NCI-H2227 (cell line): ENCODE results near the gene DIS3L2.
A peak's percentile ranks its signal among the peaks of the same experiment; 100 is the strongest.
"Not testable (repeated sequence)": the region's sequence is repeated elsewhere in the genome, so short reads cannot be mapped to it uniquely, and the experiment has no call there.

Experiments used
- DNase-seq: peaks from one replicate; lab custom pipeline; 2025; ENCODE audit not compliant: unreplicated experiment; lab: John Stamatoyannopoulos, UW

DIS3L2 gene

GRCh38 chr2:231928481-231928880 lies 33.0 kb upstream of the DIS3L2 start:
- DNase-seq: peak; percentile 12

GRCh38 chr2:231928901-231929725 lies 32.4 kb upstream of the DIS3L2 start:
- DNase-seq: no peak

- peak; percentile 39 for DNase-seq
Measured at GRCh38 chr2:231929961-231930592, 31.4 kb upstream of the DIS3L2 start.

DNA sequence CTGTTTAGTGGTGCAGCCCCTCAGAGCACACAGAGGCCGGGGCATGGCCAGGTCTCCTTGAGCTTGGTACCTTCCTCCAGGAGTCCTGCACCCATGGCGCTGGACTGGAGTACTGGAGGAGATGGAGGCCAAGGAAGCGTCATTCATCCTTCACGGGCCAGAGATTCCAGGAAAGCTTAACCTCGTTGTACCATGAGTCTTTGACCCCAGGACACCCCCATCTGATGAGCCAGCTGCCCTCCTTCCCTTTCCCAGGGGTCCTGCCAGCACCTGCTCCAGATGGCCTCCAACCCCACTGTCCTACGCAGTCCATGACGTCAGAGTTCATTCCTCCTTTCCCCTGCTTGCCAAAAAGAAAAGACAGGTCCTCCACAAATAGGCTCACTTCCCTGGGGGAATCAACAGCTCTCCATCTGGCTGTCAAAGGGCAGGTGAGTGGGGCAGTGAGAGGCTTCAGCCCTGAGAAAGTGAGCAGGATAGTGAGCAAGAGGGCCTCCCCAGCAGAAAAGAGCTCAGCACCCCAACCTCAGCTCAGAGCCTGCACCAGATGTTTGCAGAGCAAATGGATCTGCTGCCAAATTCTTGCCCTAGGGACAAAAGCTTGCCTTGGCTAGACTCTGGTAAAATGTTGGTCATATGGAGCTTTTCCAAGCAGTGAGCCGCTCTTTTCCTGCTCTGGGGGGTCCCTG lies 30.8 kb upstream of the DIS3L2 start:
- DNase-seq: no peak

- no peak for DNase-seq
Measured at GRCh38 chr2:231931481-231931915, 30.0 kb upstream of the DIS3L2 start.

- DNase-seq: no peak
Measured at GRCh38 chr2:231932711-231932970, 28.9 kb upstream of the DIS3L2 start.

- DNase-seq: no peak
Measured at GRCh38 chr2:231932985-231933915, 28.3 kb upstream of the DIS3L2 start.

DNA sequence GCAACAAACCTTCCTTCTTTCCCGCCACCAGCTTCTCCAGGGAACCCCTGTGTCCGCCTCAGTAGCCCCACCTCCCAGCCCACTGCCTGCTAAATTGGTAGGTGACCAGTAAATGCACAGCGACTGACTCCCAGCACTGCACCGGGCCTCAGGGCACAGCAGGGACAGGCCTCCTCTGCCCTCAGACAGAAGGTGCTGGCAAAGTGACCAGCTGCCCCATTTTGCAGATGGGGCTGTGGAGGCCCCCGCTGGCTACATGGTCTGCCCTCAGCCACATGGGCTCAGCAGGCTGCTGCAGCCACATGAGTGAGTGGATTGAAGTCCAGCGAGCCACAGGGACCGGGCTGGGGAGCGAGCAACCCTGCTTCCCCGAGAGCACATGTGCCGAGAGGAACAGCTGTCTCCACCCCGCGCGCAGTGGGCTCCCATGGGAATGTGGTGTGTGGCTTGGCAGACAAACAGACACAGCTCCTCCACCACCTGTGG lies 27.6 kb upstream of the DIS3L2 start:
- no peak for DNase-seq

- no peak for DNase-seq
Measured at GRCh38 chr2:231934441-231935206, 26.9 kb upstream of the DIS3L2 start.

DNA sequence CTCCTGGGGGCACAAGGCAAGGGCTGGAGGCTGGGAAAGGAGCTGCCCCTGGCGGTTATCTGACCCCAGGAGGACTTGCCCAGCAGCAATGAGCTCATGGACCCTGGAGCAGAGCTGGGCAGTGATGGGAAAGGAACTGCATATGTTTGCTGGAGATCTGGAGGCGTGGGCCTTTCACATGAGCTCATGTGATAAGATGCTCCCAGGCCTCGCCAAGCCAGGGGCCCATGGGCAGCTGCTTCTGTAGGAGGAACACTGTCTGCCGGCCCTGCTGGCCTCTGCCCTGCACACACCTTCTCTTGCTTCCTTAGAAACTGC lies 26.3 kb upstream of the DIS3L2 start:
- no peak for DNase-seq

DNA sequence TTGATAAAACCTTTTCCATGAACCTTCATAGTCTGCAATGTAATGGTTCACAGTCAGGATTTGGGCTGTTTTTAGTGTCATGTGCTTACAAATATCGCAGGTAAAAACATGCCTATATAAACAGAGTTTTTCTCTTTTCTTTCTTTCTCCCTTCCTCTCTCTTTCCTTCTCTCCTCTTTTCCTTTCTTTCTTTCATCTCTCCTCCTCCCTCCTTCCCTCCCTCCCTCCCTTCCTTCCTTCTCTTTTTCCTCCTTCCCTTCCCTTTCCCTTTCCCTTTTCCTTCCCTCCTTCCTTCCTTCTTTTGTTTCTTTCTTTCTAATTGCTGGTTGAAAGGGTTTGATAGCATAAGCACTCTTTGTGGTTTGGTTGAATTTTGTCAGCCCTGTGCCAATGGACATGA lies 25.7 kb upstream of the DIS3L2 start:
- no peak for DNase-seq

GRCh38 chr2:231936491-231936890 lies 25.0 kb upstream of the DIS3L2 start:
- DNase-seq: no peak

GRCh38 chr2:231937057-231937456 lies 24.5 kb upstream of the DIS3L2 start:
- no peak for DNase-seq

GRCh38 chr2:231939022-231939421 lies 22.5 kb upstream of the DIS3L2 start:
- DNase-seq: no peak

- no peak for DNase-seq
Measured at GRCh38 chr2:231940795-231941194, 20.7 kb upstream of the DIS3L2 start.

DNA sequence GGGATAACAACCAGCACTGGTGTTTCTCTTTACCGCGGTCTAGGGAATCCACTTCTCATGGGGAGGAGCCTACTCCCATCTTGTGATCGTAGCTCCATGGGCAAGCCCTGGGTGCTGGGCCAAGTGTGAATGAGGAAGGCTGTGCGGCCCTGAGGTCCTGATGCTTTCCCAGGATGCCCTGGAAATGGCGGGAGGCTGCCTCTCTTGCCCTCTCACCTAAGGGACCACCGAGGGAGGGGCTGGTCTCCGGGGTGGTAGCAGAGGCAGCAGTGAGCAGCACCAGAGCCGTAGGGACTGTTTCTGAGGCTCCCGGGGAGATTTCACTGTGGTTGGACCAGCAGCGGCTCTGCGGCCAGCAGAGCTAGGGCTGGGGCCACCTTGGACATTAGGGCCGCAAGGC lies 19.8 kb upstream of the DIS3L2 start:
- no peak for DNase-seq

- no peak for DNase-seq
Measured at GRCh38 chr2:231942180-231942579, 19.3 kb upstream of the DIS3L2 start.

DNA sequence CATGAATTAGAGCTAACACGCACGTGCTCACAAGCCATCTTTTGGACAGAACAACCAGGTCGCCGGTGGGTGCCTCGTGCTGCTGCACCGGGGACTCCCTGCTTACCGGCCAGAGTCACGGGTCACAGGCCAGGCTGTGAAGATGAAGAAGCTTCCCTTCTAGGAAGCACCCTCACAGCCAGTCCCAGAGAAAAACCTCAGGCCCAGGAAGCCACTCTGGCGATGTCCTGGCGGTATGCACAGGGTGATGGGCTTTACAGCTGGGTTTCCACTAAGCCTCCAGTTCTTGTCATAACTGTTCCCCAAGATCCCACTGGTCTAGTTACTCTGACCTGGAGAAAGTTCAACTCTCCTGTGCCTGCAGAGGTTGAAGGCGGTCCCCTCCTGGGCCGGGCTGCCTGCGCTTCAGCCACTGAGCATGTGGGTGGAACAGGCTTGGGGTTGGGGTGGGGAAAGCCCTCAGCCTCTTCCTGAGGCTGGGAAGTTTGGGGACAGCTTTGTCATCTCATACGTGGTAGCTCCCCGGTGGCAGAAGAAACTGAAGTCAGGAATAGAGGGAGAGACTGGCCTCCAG lies 15.2 kb upstream of the DIS3L2 start:
- DNase-seq: no peak

- not testable (repeated sequence) for DNase-seq
Measured at GRCh38 chr2:231947112-231947511, 14.4 kb upstream of the DIS3L2 start.

DNA sequence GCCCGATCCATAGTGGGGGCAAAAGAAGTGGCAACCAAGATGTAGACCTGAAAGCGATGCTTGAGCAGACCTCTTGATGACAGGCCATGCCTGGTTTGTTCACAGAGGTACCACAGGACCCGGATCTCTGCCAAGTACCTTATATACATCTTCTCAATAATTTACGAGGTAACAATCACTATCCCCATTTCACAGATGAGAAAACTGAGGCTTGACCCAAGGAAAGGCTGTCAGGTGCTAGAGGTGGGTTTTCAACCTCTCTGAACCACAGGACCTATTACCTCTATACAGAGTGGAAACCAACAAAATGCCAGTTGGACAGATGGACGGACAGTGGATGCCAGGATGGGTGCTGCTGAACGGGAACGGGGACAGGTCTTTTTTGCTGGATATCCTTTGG lies 13.8 kb upstream of the DIS3L2 start:
- no peak for DNase-seq
